CD4-positive, alpha-beta memory T cell (primary cell): ENCODE measurements around the gene MYOZ3. TPM values are rescaled to one million over a fixed set of nuclear protein-coding genes. Genes with fewer than 3 reads are reported as not detected.

Experiments used
- CTCF ChIA-PET: fragments of 350-600 bp; sonication (Branson Sonifier 250); formaldehyde crosslinking; loops from one replicate; lab custom pipeline; 2021; ENCODE audit warnings: inconsistent platforms; ENCODE audit not compliant: partially characterized antibody; lab: Charles Lee
- POLR2A ChIA-PET: fragments of 350-600 bp; sonication (Branson Sonifier 250); formaldehyde crosslinking; loops from one replicate; lab custom pipeline; 2021; ENCODE audit not compliant: partially characterized antibody; lab: Charles Lee
- DNase-seq, 5 donors: peaks; one replicate each; pipeline versions ENCODE4 v3.0.0 to v3.0.0-alpha.2; 2020 to 2022; ENCODE audit warnings: mixed read lengths in 1 of 5
- H3K27ac ChIP-seq: one replicate; pipeline ENCODE4 v1.7.0; 2013; ENCODE audit warnings: low read depth, low read length
- H3K27me3 ChIP-seq: 2 replicates; pipeline ENCODE4 v1.7.0; 2013; ENCODE audit warnings: mild to moderate bottlenecking, low read length, moderate library complexity; ENCODE audit not compliant: insufficient read depth
- H3K36me3 ChIP-seq: 2 replicates; pipeline ENCODE4 v1.7.0; 2013; ENCODE audit warnings: mild to moderate bottlenecking, low read length, moderate library complexity; ENCODE audit not compliant: insufficient read depth
- H3K4me1 ChIP-seq: 2 replicates; pipeline ENCODE4 v1.7.0; 2013; ENCODE audit warnings: mild to moderate bottlenecking, low read length, moderate library complexity; ENCODE audit not compliant: insufficient read depth
- H3K4me3 ChIP-seq, 2 donors: one replicate each; pipeline ENCODE4 v1.7.0; 2013; ENCODE audit warnings: low read length in 2 of 2, mild to moderate bottlenecking in 1 of 2
- H3K9me3 ChIP-seq, 2 donors: one replicate each; pipeline ENCODE4 v1.7.0; 2013; ENCODE audit warnings: low read length in 2 of 2, control low read depth in 1 of 2; ENCODE audit not compliant: control insufficient read depth in 1 of 2
- H3K27ac Mint-ChIP-seq, 7 donors: one replicate each; pipeline ENCODE4 v1.8.0; 2020 to 2021; ENCODE audit warnings: mixed read lengths in 7 of 7, mild to moderate bottlenecking in 6 of 7, inconsistent platforms in 3 of 7, moderate library complexity in 3 of 7
- H3K27me3 Mint-ChIP-seq, 2 donors: one replicate each; pipeline ENCODE4 v1.8.0; 2020 to 2021; ENCODE audit warnings: mixed read lengths in 2 of 2
- H3K36me3 Mint-ChIP-seq, 2 donors: one replicate each; pipeline ENCODE4 v1.8.0; 2020 to 2021; ENCODE audit warnings: mixed read lengths in 2 of 2, inconsistent platforms in 1 of 2, mild to moderate bottlenecking in 1 of 2
- H3K4me1 Mint-ChIP-seq, 4 donors: one replicate each; pipeline ENCODE4 v1.8.0; 2020 to 2021; ENCODE audit warnings: mixed read lengths in 4 of 4, mild to moderate bottlenecking in 1 of 4
- H3K4me3 Mint-ChIP-seq, 8 donors: one replicate each; pipeline ENCODE4 v1.8.0; 2020 to 2021; ENCODE audit warnings: mixed read lengths in 8 of 8, mild to moderate bottlenecking in 7 of 8, moderate library complexity in 6 of 8, inconsistent platforms in 3 of 8
- H3K9me3 Mint-ChIP-seq, 8 donors: one replicate each; pipeline ENCODE4 v1.8.0; 2020 to 2021; ENCODE audit warnings: mixed read lengths in 8 of 8, mild to moderate bottlenecking in 5 of 8, inconsistent platforms in 3 of 8, moderate library complexity in 1 of 8
- intact Hi-C: fragments of 100-400 bp; cut with micrococcal nuclease; formaldehyde crosslinking; loops from one replicate; pipeline ENCODE4 v1.15.1; 2023
- polyA plus RNA-seq, 2 donors: library from polyadenylated mRNA; unstranded; fragments of 300-500 nt; fragmentation: Illumina TruSeq; gene quantifications; one replicate each; pipeline ENCODE4 v1.2.3, GENCODE V29; 2021
- total RNA-seq, 2 experiments: library from RNA; stranded (reverse); gene quantifications; one replicate each; pipeline ENCODE4 v1.2.3, GENCODE V29; 2021

Gene MYOZ3
- total and polyA plus RNA-seq, 4 experiments from 2014 or later: not detected

DNA sequence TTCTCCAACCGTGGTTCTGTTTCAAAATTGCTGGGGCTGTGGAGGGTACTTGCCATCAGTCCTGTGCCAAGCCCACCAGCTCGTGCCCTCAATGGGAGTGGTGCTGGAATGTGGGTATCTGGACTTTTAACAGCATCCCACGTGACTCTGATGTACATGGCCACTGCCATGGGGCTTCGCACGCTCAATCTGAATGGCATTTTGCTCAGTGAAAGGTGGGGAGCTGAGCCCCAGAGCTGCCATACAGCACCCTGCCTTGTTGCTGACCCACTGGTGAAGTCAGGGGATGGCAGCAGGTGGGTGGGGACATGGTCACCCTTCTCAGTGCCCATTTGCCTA, 37.2 kb upstream of the MYOZ3 start:
- Histone ChIP-seq H3K36me3 (no peaks in the 10 kb centered on the region), H3K27ac (no peak overlapping the region), H3K4me1 (peaks cover 20% of the 10 kb centered on the region), H3K4me3 (no peak overlapping the region), H3K27me3 (no peaks in the 10 kb centered on the region), H3K9me3 (no peaks in the 10 kb centered on the region)
- Mint-ChIP-seq H3K4me3 (peak overlapping the region; percentile 78 to 92 (median 90)), H3K27ac (peak overlapping the region in 3 of 7 donors; percentile 33 to 86 (median 81)), H3K36me3 (no peaks in the 10 kb centered on the region), H3K4me1 (peaks cover 12 to 16% (median 16%) of the 10 kb centered on the region in 4 donors), H3K27me3 (peaks cover 1 to 14% of the 10 kb centered on the region in 2 donors), H3K9me3 (no peaks in the 10 kb centered on the region)
- ChIA-PET CTCF (no interaction called here), POLR2A (interaction anchor here (1.7 kb wide), 1 partner anchor 77 kb away, joined by 5 read pairs; the partner anchor contains the start of gene RBM22)
- DNase-seq: no peak
- intact Hi-C loops: no loop called here

DNA sequence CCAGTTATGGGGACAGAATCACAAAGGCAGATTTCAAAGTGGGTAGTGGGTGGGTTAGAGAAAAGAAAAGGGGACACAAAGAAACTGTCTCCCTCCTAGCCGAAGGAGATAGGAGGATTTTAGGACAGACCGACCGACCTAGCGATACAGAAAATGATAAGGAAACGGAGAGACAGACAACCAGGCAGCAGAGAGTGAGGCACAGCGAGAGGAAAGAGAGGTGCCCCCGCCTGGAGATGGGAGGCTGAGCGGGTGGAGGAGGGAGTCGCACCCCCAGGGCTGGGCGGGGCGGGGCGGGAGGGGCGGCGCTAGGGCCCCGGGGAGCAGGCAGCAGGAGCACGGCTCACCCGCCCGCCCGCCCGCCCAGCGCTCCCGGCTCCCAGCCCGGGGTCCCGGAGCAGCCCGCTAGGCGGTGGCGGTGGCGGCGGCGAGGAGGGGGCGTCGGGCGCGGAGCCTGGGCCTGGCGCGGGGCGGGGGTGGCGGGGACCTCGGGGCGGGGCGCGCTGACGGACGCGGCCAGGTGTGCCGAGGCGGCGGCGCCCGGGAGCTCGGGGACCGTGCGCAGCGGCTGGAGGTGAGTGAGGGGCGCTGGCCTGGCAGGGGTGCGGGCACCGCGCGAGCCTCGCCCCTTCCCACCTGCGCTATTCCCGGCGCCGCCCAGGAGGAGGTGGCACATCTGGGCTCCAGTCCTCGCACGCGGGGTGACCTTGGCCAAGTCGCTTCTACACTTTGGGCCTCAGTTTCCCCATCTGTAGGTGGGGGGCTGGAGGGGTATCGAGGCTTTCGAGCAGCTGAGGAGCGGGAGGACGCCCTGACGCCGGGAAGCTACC, 36.5 kb upstream of the MYOZ3 start:
- Mint-ChIP-seq H3K4me3 (peak overlapping the region; percentile 78 to 92 (median 90)), H3K9me3 (no peaks in the 10 kb centered on the region), H3K36me3 (no peaks in the 10 kb centered on the region), H3K4me1 (peaks cover 12 to 16% (median 16%) of the 10 kb centered on the region in 4 donors), H3K27me3 (peaks cover 1 to 16% of the 10 kb centered on the region in 2 donors), H3K27ac (peak overlapping the region in 5 of 7 donors; percentile 33 to 88 (median 81))
- no peaks in the 10 kb centered on the region for H3K9me3 ChIP-seq
- H3K36me3 ChIP-seq: no peaks in the 10 kb centered on the region
- no peaks in the 10 kb centered on the region for H3K27me3 ChIP-seq
- H3K27ac ChIP-seq: no peak overlapping the region
- intact Hi-C loops: no loop called here
- CTCF ChIA-PET: no interaction called here
- H3K4me3 ChIP-seq: peak overlapping the region in 1 of 2 donors; percentile 47
- POLR2A ChIA-PET: interaction anchor here (1.7 kb wide), 1 partner anchor 76 kb away, joined by 5 read pairs; the partner anchor contains the start of gene RBM22
- peaks cover 20% of the 10 kb centered on the region for H3K4me1 ChIP-seq
- peak; percentile 9 to 44 (median 25) for DNase-seq

DNA sequence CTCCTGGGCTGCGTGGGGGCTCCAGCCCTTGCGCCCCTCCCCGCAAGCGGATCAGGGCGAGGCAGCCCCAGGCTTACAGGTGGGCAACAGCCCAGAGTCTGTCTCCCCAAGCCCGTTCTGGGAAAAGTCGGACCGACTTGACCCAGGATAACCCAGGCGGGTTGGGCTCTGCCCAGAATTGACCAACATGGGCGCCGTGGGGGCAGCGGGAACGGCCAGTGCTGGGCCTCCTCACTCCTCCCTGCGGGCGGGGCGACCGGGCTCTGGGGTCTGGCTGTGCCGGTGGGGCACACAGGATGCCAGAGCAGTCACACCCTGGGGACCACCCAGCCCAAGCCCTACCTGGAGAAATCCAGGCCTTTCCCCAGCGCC, 35.9 kb upstream of the MYOZ3 start:
- H3K27me3 Mint-ChIP-seq: peaks cover 1 to 16% of the 10 kb centered on the region in 2 donors
- Histone ChIP-seq H3K27ac (no peak overlapping the region), H3K27me3 (no peaks in the 10 kb centered on the region), H3K9me3 (no peaks in the 10 kb centered on the region), H3K36me3 (no peaks in the 10 kb centered on the region), H3K4me3 (peak overlapping the region in 1 of 2 donors; percentile 47), H3K4me1 (peaks cover 20% of the 10 kb centered on the region)
- H3K4me3 Mint-ChIP-seq: peak overlapping the region in 2 of 8 donors; percentile 21 to 48
- H3K27ac Mint-ChIP-seq: no peak overlapping the region
- ChIA-PET CTCF (no interaction called here), POLR2A (no interaction called here)
- intact Hi-C loops: no loop called here
- H3K4me1 Mint-ChIP-seq: peaks cover 12 to 16% (median 16%) of the 10 kb centered on the region in 4 donors
- DNase-seq: no peak
- H3K36me3 Mint-ChIP-seq: no peaks in the 10 kb centered on the region
- H3K9me3 Mint-ChIP-seq: no peaks in the 10 kb centered on the region

DNA sequence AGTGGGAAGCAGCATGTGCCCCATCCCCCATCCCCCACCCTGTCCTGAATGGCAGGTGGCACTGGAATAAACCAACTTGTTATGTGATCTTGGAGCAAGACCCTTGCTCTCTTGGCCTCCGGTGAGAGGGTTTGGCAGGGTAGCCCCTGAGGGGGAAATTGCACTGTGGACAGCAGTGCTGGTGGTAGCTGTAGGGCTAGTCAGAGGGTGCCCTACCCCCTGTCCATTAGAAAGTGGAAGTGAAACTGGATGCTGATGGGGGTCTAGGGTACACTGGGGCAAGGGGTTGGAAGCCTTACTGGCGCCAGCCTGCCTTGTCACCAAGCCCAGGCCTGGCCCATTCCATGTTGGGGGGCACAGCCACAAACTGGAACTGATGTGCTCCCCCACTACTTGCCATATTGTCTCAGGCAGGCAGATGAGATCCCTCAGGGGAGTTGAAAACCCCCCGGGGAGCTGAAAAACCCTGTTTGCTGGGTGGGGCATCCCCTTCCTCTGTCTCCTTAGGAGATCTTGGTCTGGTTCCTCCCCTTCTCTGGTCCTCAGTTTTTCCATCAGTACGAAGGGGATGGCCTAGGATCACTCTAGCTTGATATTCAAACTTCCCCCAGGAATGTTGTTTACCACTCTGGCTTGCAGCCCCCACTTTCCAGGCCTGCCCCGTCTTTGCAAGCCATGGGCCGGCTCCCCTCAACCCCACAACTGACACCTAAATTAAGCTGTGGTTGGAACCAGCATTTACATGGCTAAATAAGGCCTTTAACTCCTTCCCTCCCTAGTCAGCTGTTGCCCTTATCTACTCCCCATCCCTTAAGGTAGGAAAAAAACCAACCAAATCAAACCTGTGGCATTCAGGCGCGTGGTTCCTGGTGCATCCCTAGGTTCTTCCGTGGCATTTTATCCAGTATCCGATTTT, 35.0 kb upstream of the MYOZ3 start:
- POLR2A ChIA-PET: interaction anchor here (0.8 kb wide), 1 partner anchor 133 kb away, joined by 3 read pairs; the partner anchor contains the start of gene DCTN4
- Histone ChIP-seq H3K36me3 (no peaks in the 10 kb centered on the region), H3K9me3 (no peaks in the 10 kb centered on the region), H3K4me3 (no peak overlapping the region), H3K27me3 (no peaks in the 10 kb centered on the region), H3K4me1 (peaks cover 20% of the 10 kb centered on the region), H3K27ac (no peak overlapping the region)
- Mint-ChIP-seq H3K4me3 (peak overlapping the region; percentile 2 to 61 (median 23)), H3K4me1 (peaks cover 12 to 16% (median 16%) of the 10 kb centered on the region in 4 donors), H3K36me3 (no peaks in the 10 kb centered on the region), H3K27me3 (peaks cover 1 to 16% of the 10 kb centered on the region in 2 donors), H3K9me3 (no peaks in the 10 kb centered on the region), H3K27ac (peak overlapping the region in 2 of 7 donors; percentile 29 to 42)
- intact Hi-C loops: no loop called here
- DNase-seq: no peak
- CTCF ChIA-PET: no interaction called here

- Mint-ChIP-seq H3K27me3 (peaks cover 1 to 16% of the 10 kb centered on the region in 2 donors), H3K4me3 (no peak overlapping the region), H3K27ac (no peak overlapping the region), H3K9me3 (no peaks in the 10 kb centered on the region), H3K36me3 (no peaks in the 10 kb centered on the region), H3K4me1 (peaks cover 12 to 16% (median 16%) of the 10 kb centered on the region in 4 donors)
- CTCF ChIA-PET: no interaction called here
- peaks cover 20% of the 10 kb centered on the region for H3K4me1 ChIP-seq
- no peaks in the 10 kb centered on the region for H3K36me3 ChIP-seq
- H3K27ac ChIP-seq: no peak overlapping the region
- H3K4me3 ChIP-seq: no peak overlapping the region
- H3K9me3 ChIP-seq: no peaks in the 10 kb centered on the region
- POLR2A ChIA-PET: no interaction called here
- H3K27me3 ChIP-seq: no peaks in the 10 kb centered on the region
- DNase-seq: no peak
- intact Hi-C loops: no loop called here
These were observed 34.2 kb upstream of the MYOZ3 start for GRCh38 chr5:150626853-150627276.

GRCh38 chr5:150627731-150628545, 33.1 kb upstream of the MYOZ3 start:
- Histone ChIP-seq H3K4me3 (no peak overlapping the region), H3K4me1 (peaks cover 20% of the 10 kb centered on the region), H3K27me3 (no peaks in the 10 kb centered on the region), H3K9me3 (no peaks in the 10 kb centered on the region), H3K36me3 (no peaks in the 10 kb centered on the region), H3K27ac (no peak overlapping the region)
- H3K27ac Mint-ChIP-seq: peak overlapping the region in 1 of 7 donors; percentile 72
- H3K4me1 Mint-ChIP-seq: peaks cover 10 to 16% (median 13%) of the 10 kb centered on the region in 4 donors
- H3K27me3 Mint-ChIP-seq: peaks cover 1 to 18% of the 10 kb centered on the region in 2 donors
- no peaks in the 10 kb centered on the region for H3K9me3 Mint-ChIP-seq
- H3K4me3 Mint-ChIP-seq: peak overlapping the region in 1 of 8 donors; percentile 9
- DNase-seq: no peak
- intact Hi-C loops: no loop called here
- ChIA-PET CTCF (no interaction called here), POLR2A (no interaction called here)
- H3K36me3 Mint-ChIP-seq: no peaks in the 10 kb centered on the region
